ENCODE measurements around the gene RBBP8NL. TPM values are rescaled to one million over a fixed set of nuclear protein-coding genes. Genes with fewer than 3 reads are reported as not detected.

Gene RBBP8NL
- total and polyA plus RNA-seq, 9 of the 15 experiments (the other 6 are each of a cell fraction or from before 2014, with no cell fraction given) = not detected

GRCh38 chr20:62415354-62416111 is 11.8 kb downstream of the RBBP8NL start:
- Histone ChIP-seq H3K27me3 (ENCODE audit: control insufficient read depth in 2 of 2, insufficient read depth in 2 of 2, low read length in 2 of 2) (peaks cover 10 to 31% of the 10 kb centered on the region in 2 experiments; a peak in 4 of 5 replicates), H3K9me3 (replicated peaks; ENCODE audit: control insufficient read depth, insufficient read depth, low read depth, low read length) (no peaks in the 10 kb centered on the region), H3K9ac (ENCODE audit: insufficient read depth in 1 of 2, low read depth in 2 of 2, low read length in 2 of 2) (no peak overlapping the region; a peak in 1 of 4 replicates), H3K79me2 (ENCODE audit: control insufficient read depth, insufficient read depth, low read length) (no peaks in the 10 kb centered on the region), H2AFZ (ENCODE audit: low read depth, low read length) (no peak overlapping the region), H3K4me2 (ENCODE audit: insufficient read depth, low read length) (no peak overlapping the region), H3K36me3 (ENCODE audit: control insufficient read depth, insufficient read depth, low read length) (no peaks in the 10 kb centered on the region), H3K9me1 (ENCODE audit: control insufficient read depth, insufficient read depth, low read length) (peaks cover 3% of the 10 kb centered on the region), H3K27ac (ENCODE audit: extremely low read depth, low read depth, low read length) (no peak overlapping the region), H4K20me1 (replicated peaks; ENCODE audit: control insufficient read depth, insufficient read depth, low read length) (0 out of 2 replicates have a peak, but pooled peaks cover 6% of the 10 kb centered on the region), H3K4me1 (replicated peaks in 1 of 2; ENCODE audit: control insufficient read depth in 2 of 2, insufficient read depth in 2 of 2, low read length in 2 of 2) (peaks cover 8 to 89% of the 10 kb centered on the region in 2 experiments; a peak in 4 of 5 replicates), H3K4me3 (no peak overlapping the region)
- ChIA-PET POLR2A (interaction anchor here (0.6 kb wide), 1 partner anchor 772 kb away, joined by 3 read pairs; no protein-coding TSS in a partner anchor), CTCF (ENCODE audit: low intra/inter-chr PET ratio) (no interaction called here)
- in situ Hi-C loops (cut with MboI) = loop anchor here (5.0 to 10.0 kb wide), 2 partner anchors 77 to 199 kb away; no protein-coding TSS in a partner anchor
- DNase-seq (ENCODE audit: extremely low read depth in 1 of 4, low spot score in 3 of 4) = no peak
- no peak for ATAC-seq
- 13% methylated on average over 17 of the region's 24 CpGs for WGBS (ENCODE audit: insufficient coverage, low coverage, missing lambda C conversion rate)
- TF ChIP-seq SIRT6 (IDR thresholded peaks at IDR 0.05; ENCODE audit: low read depth, low read length) (no peak), GMEB1 (CRISPR knock-in tag; IDR thresholded peaks at IDR 0.05) (no peak), ASH1L (IDR thresholded peaks at IDR 0.05; ENCODE audit: borderline replicate concordance, low read depth, partially characterized antibody) (no peak), MAX (CRISPR knock-in tag; IDR thresholded peaks at IDR 0.05) (no peak), E2F1 (CRISPR knock-in tag; IDR thresholded peaks at IDR 0.05) (no peak), ZSCAN32 (CRISPR knock-in tag; IDR thresholded peaks at IDR 0.05) (no peak), MAFG (tag; conservative IDR thresholded peaks at IDR 0.05) (no peak), ZNF146 (CRISPR knock-in tag; IDR thresholded peaks at IDR 0.05; ENCODE audit: unreplicated experiment) (no peak), NFYB (IDR thresholded peaks at IDR 0.05; ENCODE audit: extremely low read depth, insufficient read length) (no peak), BCOR (IDR thresholded peaks at IDR 0.05) (no peak), ZNF282 (CRISPR knock-in tag; IDR thresholded peaks at IDR 0.05) (no peak), ATF6 (CRISPR knock-in tag; IDR thresholded peaks at IDR 0.05) (no peak)
- intact Hi-C loops (cut with micrococcal nuclease) = no loop called here
- no peak for FAIRE-seq
- BruUV-seq (replicated peaks) = no TSS peak

Measured in K562 (cell line).